Fibroblast of lung (primary cell): ENCODE measurements around the gene LIMK2. TPM values are rescaled to one million over a fixed set of nuclear protein-coding genes. Genes with fewer than 3 reads are reported as not detected.
"Not testable (repeated sequence)": the region's sequence is repeated elsewhere in the genome, so short reads cannot be mapped to it uniquely, and the experiment has no call there.

Experiments
- DNase-seq, 2 donors: peaks; one replicate each; pipeline versions ENCODE4 v3.0.0 to v3.0.0-alpha.2; 2010; ENCODE audit warnings: low read depth in 2 of 2
- H2AFZ ChIP-seq: 2 replicates; pipeline ENCODE4 v1.5.1; 2012; ENCODE audit warnings: low read length, control low read depth, inconsistent platforms
- H3K27ac ChIP-seq: 2 replicates; pipeline ENCODE4 v1.5.1; 2011; ENCODE audit warnings: low read length, control low read depth; ENCODE audit not compliant: insufficient read depth
- H3K27me3 ChIP-seq: 2 replicates; pipeline ENCODE4 v1.5.1; 2011; ENCODE audit warnings: mild to moderate bottlenecking, low read length; ENCODE audit not compliant: control insufficient read depth, insufficient read depth
- H3K36me3 ChIP-seq: 2 replicates; pipeline ENCODE4 v1.5.1; 2011; ENCODE audit warnings: low read length; ENCODE audit not compliant: control insufficient read depth, insufficient read depth
- H3K4me1 ChIP-seq: 2 replicates; pipeline ENCODE4 v1.5.1; 2011; ENCODE audit warnings: low read length; ENCODE audit not compliant: control insufficient read depth, insufficient read depth; ENCODE audit errors: extremely low read depth
- H3K4me2 ChIP-seq: 2 replicates; pipeline ENCODE4 v1.5.1; 2011; ENCODE audit warnings: low read length, control low read depth; ENCODE audit not compliant: insufficient read depth; ENCODE audit errors: extremely low read depth
- H3K4me3 ChIP-seq, 4 experiments: fragments of 200-600 bp in 1 of 4; sonication (generic) in 1 of 4; replicated peaks in 1 of 4; 2 replicates each; pipeline ENCODE4 v1.5.1; 2011 to 2016; ENCODE audit warnings: low read length in 4 of 4, low read depth in 3 of 4, mild to moderate bottlenecking in 3 of 4, control low read depth in 2 of 4, inconsistent platforms in 1 of 4, mixed read lengths in 1 of 4; ENCODE audit not compliant: insufficient read depth in 1 of 4; ENCODE audit errors: control extremely low read depth in 1 of 4
- H3K79me2 ChIP-seq: 2 replicates; pipeline ENCODE4 v1.5.1; 2012; ENCODE audit warnings: mild to moderate bottlenecking, low read length, inconsistent platforms; ENCODE audit not compliant: control insufficient read depth, insufficient read depth
- H3K9ac ChIP-seq: 2 replicates; pipeline ENCODE4 v1.5.1; 2011; ENCODE audit warnings: mild to moderate bottlenecking, low read length, control low read depth; ENCODE audit not compliant: insufficient read depth
- H3K9me3 ChIP-seq: 2 replicates; pipeline ENCODE4 v1.5.1; 2012; ENCODE audit warnings: low read depth, low read length; ENCODE audit not compliant: control insufficient read depth, insufficient read depth
- H4K20me1 ChIP-seq: 2 replicates; pipeline ENCODE4 v1.5.1; 2011; ENCODE audit warnings: low read length; ENCODE audit not compliant: control insufficient read depth, insufficient read depth; ENCODE audit errors: extremely low read depth
- CTCF ChIP-seq, 2 donors: IDR thresholded peaks in 1 of 2; conservative IDR thresholded peaks in 1 of 2; 1 replicate in 1 of 2; 2 replicates in 1 of 2; pipeline ENCODE4 v1.5.1; 2011 to 2012; ENCODE audit warnings: low read length in 2 of 2, control low read depth in 1 of 2, inconsistent platforms in 1 of 2, low read depth in 1 of 2, mild to moderate bottlenecking in 1 of 2
- EZH2 ChIP-seq: IDR thresholded peaks from 2 replicates; pipeline ENCODE4 v1.5.1; 2012; ENCODE audit warnings: low read length, control low read depth, mild to moderate bottlenecking; ENCODE audit errors: missing control alignments
- polyA plus RNA-seq, 2 donors: library from polyadenylated mRNA; depleted of rRNA in 1 of 2; stranded (reverse) in 1 of 2; unstranded in 1 of 2; fragments of >200 nt; gene quantifications; 2 replicates each; pipeline ENCODE4 v1.2.1, GENCODE V29; 2011 to 2012; ENCODE audit warnings: missing spikeins in 1 of 2
- total RNA-seq: library from RNA; depleted of rRNA; stranded (reverse); fragments of >200 nt; gene quantifications from 2 replicates; pipeline ENCODE4 v1.2.1, GENCODE V29; 2014

Gene LIMK2
- total and polyA plus RNA-seq, 2 donors (not counting 1 experiment from before 2014, with no cell fraction given): 3.4 to 20.0 TPM

DNA sequence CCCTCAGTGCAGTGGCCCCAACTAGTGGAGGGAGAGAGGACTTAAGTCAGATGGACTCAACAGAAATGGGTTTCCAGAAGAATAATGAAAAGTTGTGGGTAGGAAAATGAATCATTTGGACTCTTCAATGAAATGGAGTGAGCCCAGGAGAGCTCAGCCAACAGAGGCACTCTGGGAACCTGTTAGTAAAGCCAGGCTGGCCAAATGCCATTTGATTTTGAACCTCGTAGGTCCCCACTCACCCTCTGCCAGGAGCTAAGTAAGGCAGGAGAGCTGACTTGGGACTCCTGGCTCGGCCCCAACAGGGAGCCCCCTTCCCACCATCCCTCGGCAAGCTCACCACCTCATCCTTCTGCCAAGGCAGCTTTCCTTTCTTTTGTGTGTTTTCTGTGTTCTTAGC, 5.6 kb upstream of the LIMK2 start:
- not testable (repeated sequence) for H3K36me3 ChIP-seq, H3K9me3 ChIP-seq, H4K20me1 ChIP-seq, H3K27me3 ChIP-seq, H3K4me3 ChIP-seq, H3K4me2 ChIP-seq, H3K4me1 ChIP-seq, DNase-seq, H3K27ac ChIP-seq, H3K9ac ChIP-seq, H2AFZ ChIP-seq, H3K79me2 ChIP-seq

DNA sequence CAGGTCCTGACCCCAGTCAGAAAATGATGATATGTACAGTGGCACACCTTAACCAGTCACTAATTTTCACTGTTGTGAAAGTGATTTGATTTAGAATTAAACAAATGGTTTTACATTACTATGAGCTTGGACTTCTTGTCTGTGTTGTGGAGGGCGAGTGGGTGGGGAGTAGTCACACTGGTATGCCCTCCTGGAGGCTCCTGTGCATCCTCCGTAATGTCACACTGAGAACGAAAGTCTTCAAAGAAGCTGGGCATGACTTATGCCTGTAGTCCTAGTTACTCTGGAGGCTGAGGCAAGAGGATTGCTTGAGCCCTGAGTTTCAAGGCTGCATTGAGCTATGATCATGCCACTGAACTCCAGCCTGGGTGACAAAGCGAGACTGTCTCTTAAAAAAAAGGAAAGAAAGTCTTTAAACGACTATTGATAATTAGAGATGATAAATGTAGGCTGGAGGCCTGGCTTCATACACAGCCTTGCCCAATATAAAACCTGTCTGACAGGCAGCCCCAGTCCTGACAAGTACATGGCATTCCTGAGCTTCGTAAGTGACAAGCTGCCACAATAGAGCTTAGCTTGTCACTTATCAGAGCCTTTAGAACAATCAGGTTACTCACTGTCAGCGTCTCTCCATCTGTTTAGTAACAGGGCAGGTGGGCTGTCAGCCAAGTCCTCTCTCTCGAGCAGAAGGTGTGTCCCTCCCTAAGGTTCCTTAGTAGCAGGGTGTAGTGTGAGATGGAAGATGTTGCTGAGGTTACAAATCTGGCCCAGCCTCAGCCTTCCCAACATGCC, 5.0 kb upstream of the LIMK2 start:
- no peak overlapping the region for H3K27ac ChIP-seq
- H3K9me3 ChIP-seq: no peaks in the 10 kb centered on the region
- peaks cover 5% of the 10 kb centered on the region for H3K36me3 ChIP-seq
- H2AFZ ChIP-seq: no peak overlapping the region
- no peaks in the 10 kb centered on the region for H3K79me2 ChIP-seq
- no peaks in the 10 kb centered on the region for H3K27me3 ChIP-seq
- no peaks in the 10 kb centered on the region for H3K4me1 ChIP-seq
- no peak overlapping the region for H3K4me3 ChIP-seq
- TF ChIP-seq CTCF (conservative IDR thresholded peaks at IDR 0.05 in 1 of 2, IDR thresholded peaks at IDR 0.05 in 1 of 2; ENCODE audit: low read depth in 1 of 2, low read length in 2 of 2): no peak
- TF ChIP-seq EZH2: no peak
- H4K20me1 ChIP-seq: no peaks in the 10 kb centered on the region
- no peak for DNase-seq
- no peak overlapping the region for H3K4me2 ChIP-seq
- no peak overlapping the region for H3K9ac ChIP-seq

- Histone ChIP-seq H2AFZ (no peak overlapping the region), H3K4me2 (no peak overlapping the region), H3K79me2 (no peaks in the 10 kb centered on the region), H3K36me3 (no peaks in the 10 kb centered on the region), H3K9ac (no peak overlapping the region), H4K20me1 (no peaks in the 10 kb centered on the region), H3K4me3 (no peak overlapping the region), H3K4me1 (no peaks in the 10 kb centered on the region), H3K27me3 (no peaks in the 10 kb centered on the region), H3K27ac (no peak overlapping the region), H3K9me3 (no peaks in the 10 kb centered on the region)
- DNase-seq: no peak
- TF ChIP-seq EZH2 (no peak), CTCF (conservative IDR thresholded peaks at IDR 0.05 in 1 of 2, IDR thresholded peaks at IDR 0.05 in 1 of 2; ENCODE audit: low read depth in 1 of 2, low read length in 2 of 2) (no peak)
Measured at GRCh38 chr22:31210556-31211421, 1.3 kb upstream of the LIMK2 start.
